Measurements from ENCODE around the gene NAA25. TPM values are rescaled to one million over a fixed set of nuclear protein-coding genes. Genes with fewer than 3 reads are reported as not detected.

NAA25 gene
- 22.9 TPM for total RNA-seq (ENCODE audit: insufficient read depth, low replicate concordance)

GRCh38 chr12:112108202-112109079 lies at the start of gene NAA25:
TSS of gene NAA25 (minus strand) at chr12:112108783. CDS start at chr12:112108773, 10 bp downstream.
- DNase-seq (ENCODE audit: low spot score) = peak; percentile 94

GRCh38 chr12:112153893-112154219 lies 45.3 kb upstream of the NAA25 start:
- no peak for DNase-seq (ENCODE audit: low spot score)

- DNase-seq (ENCODE audit: low spot score) = no peak
Measured at GRCh38 chr12:112153181-112153892, 44.8 kb upstream of the NAA25 start.

- no peak for DNase-seq (ENCODE audit: low spot score)
Measured at GRCh38 chr12:112151766-112152541, 43.4 kb upstream of the NAA25 start.

GRCh38 chr12:112149596-112149995 lies 41.0 kb upstream of the NAA25 start:
- peak; percentile 27 for DNase-seq (ENCODE audit: low spot score)

- peak; percentile 45 for DNase-seq (ENCODE audit: low spot score)
Measured at GRCh38 chr12:112148031-112148513, 39.5 kb upstream of the NAA25 start.

GRCh38 chr12:112146123-112146522 lies 37.5 kb upstream of the NAA25 start:
- no peak for DNase-seq (ENCODE audit: low spot score)

GRCh38 chr12:112140728-112141127 lies 32.1 kb upstream of the NAA25 start:
- DNase-seq (ENCODE audit: low spot score) = no peak

GRCh38 chr12:112134731-112135130 lies 26.1 kb upstream of the NAA25 start:
- DNase-seq (ENCODE audit: low spot score) = no peak

GRCh38 chr12:112133418-112133817 lies 24.8 kb upstream of the NAA25 start:
- no peak for DNase-seq (ENCODE audit: low spot score)

- DNase-seq (ENCODE audit: low spot score) = no peak
Measured at GRCh38 chr12:112131686-112132085, 23.1 kb upstream of the NAA25 start.

GRCh38 chr12:112130441-112130998 lies 21.9 kb upstream of the NAA25 start:
- DNase-seq (ENCODE audit: low spot score) = peak; percentile 26

- DNase-seq (ENCODE audit: low spot score) = no peak
Measured at GRCh38 chr12:112126911-112127310, 18.3 kb upstream of the NAA25 start.

GRCh38 chr12:112126000-112126438 lies 17.4 kb upstream of the NAA25 start:
- DNase-seq (ENCODE audit: low spot score) = no peak

GRCh38 chr12:112125250-112125999 lies 16.8 kb upstream of the NAA25 start, which contains the start of gene TRAFD1:
TSS of gene TRAFD1 (plus strand) at chr12:112125560. CDS start at chr12:112130523, 4,963 bp downstream.
- peak; percentile 98 for DNase-seq (ENCODE audit: low spot score)

GRCh38 chr12:112124918-112125249 lies 16.3 kb upstream of the NAA25 start:
- no peak for DNase-seq (ENCODE audit: low spot score)

GRCh38 chr12:112122823-112123690 lies 14.5 kb upstream of the NAA25 start:
- peak; percentile 74 for DNase-seq (ENCODE audit: low spot score)

- peak; percentile 89 for DNase-seq (ENCODE audit: low spot score)
Measured at GRCh38 chr12:112121780-112122565, 13.4 kb upstream of the NAA25 start.

- no peak for DNase-seq (ENCODE audit: low spot score)
Measured at GRCh38 chr12:112117685-112118084, 9.1 kb upstream of the NAA25 start.

All from umbilical cord (tissue), 2 donors.